Sigmoid colon (tissue), 4 donors: ENCODE data around the gene GNAI2.

ENCODE experiments used
- CTCF ChIP-seq, 4 experiments: fragments of 450-650 bp in 3 of 4; fragments of 200-600 bp in 1 of 4; IDR thresholded peaks; one replicate each; pipeline ENCODE4 v1.5.1; 2016 to 2019; ENCODE audit warnings: antibody characterized with exemption in 4 of 4, mild to moderate bottlenecking in 3 of 4, moderate library complexity in 2 of 4
- POLR2A ChIP-seq, 2 donors: fragments of 450-650 bp; IDR thresholded peaks; one replicate each; pipeline ENCODE4 v1.6.1; 2016; ENCODE audit warnings: antibody characterized with exemption in 2 of 2, mild to moderate bottlenecking in 2 of 2, moderate library complexity in 2 of 2
- POLR2AphosphoS5 ChIP-seq, 4 donors: sonication (generic); formaldehyde crosslinking; IDR thresholded peaks; one replicate each; pipeline ENCODE4 v1.6.1; 2017; ENCODE audit warnings: antibody characterized with exemption in 4 of 4

- no peak for TF ChIP-seq CTCF (IDR thresholded peaks at IDR 0.05)
- TF ChIP-seq POLR2AphosphoS5 (IDR thresholded peaks at IDR 0.05), result no peak
- no peak for TF ChIP-seq POLR2A (IDR thresholded peaks at IDR 0.05)
Measured at GRCh38 chr3:50203809-50204803, 31.9 kb upstream of the GNAI2 start.
